Muscle of leg (tissue), 11 donors: Measurements from ENCODE around the gene IPO13. TPM values are rescaled to one million over a fixed set of nuclear protein-coding genes. Genes with fewer than 3 reads are reported as not detected.

Experiments
- DNase-seq: peaks from one replicate; pipeline ENCODE4 v3.0.0; 2013
- H3K27ac ChIP-seq: one replicate; pipeline ENCODE4 v1.5.1; 2013; ENCODE audit warnings: mild to moderate bottlenecking, low read length, control low read depth
- H3K27me3 ChIP-seq: one replicate; pipeline ENCODE4 v1.6.1; 2013; ENCODE audit warnings: low read length; ENCODE audit not compliant: control insufficient read depth, insufficient read depth
- H3K36me3 ChIP-seq: one replicate; pipeline ENCODE4 v1.6.1; 2013; ENCODE audit warnings: low read length; ENCODE audit not compliant: control insufficient read depth, insufficient read depth
- H3K4me1 ChIP-seq: one replicate; pipeline ENCODE4 v1.6.1; 2013; ENCODE audit warnings: low read length; ENCODE audit not compliant: control insufficient read depth, insufficient read depth
- H3K4me3 ChIP-seq: one replicate; pipeline ENCODE4 v1.5.1; 2013; ENCODE audit warnings: low read length, control low read depth
- H3K9me3 ChIP-seq: replicated peaks from 2 replicates; pipeline ENCODE4 v1.6.1; 2013; ENCODE audit warnings: low read depth, low read length; ENCODE audit not compliant: control insufficient read depth
- WGBS: methylation state at CpG from one replicate; pipeline ENCODE4 v1.1.5; 2013; ENCODE audit warnings: missing lambda C conversion rate; ENCODE audit not compliant: insufficient coverage; 5-methylcytosine and 5-hydroxymethylcytosine counted together
- polyA plus RNA-seq, 8 donors: library from polyadenylated mRNA; unstranded; fragments of 120-200 nt; gene quantifications; one replicate each; pipeline versions ENCODE4 v1.2.1 to v1.2.3, GENCODE V29; 2013; ENCODE audit warnings: inconsistent platforms in 1 of 8, low replicate concordance in 1 of 8; ENCODE audit not compliant: insufficient read length in 8 of 8, insufficient read depth in 1 of 8
- total RNA-seq: library from RNA; stranded (reverse); fragments of 120-200 nt; gene quantifications from one replicate; pipeline ENCODE4 v1.2.4, GENCODE V29; 2013

Gene IPO13
- total and polyA plus RNA-seq, 9 donors = 15.6 to 28.7 (median 24.1) TPM

- H3K4me3 ChIP-seq = no peak overlapping the region
- WGBS = 91% methylated on average over 1 of the region's 1 CpG
- H3K4me1 ChIP-seq = peaks cover 32% of the 10 kb centered on the region
- peaks cover 12% of the 10 kb centered on the region for H3K36me3 ChIP-seq
- no peak for DNase-seq
- H3K27ac ChIP-seq = no peak overlapping the region
- no peaks in the 10 kb centered on the region for H3K27me3 ChIP-seq
- no peaks in the 10 kb centered on the region for H3K9me3 ChIP-seq
Observed at GRCh38 chr1:43910343-43910742, 36.4 kb upstream of the IPO13 start.

- Histone ChIP-seq H3K9me3 (no peaks in the 10 kb centered on the region), H3K4me3 (no peak overlapping the region), H3K27me3 (no peaks in the 10 kb centered on the region), H3K36me3 (peaks cover 5% of the 10 kb centered on the region), H3K4me1 (peaks cover 33% of the 10 kb centered on the region), H3K27ac (peak overlapping the region; percentile 47)
- WGBS = 0% methylated on average over 1 of the region's 2 CpGs
- DNase-seq = peak; percentile 72
Observed at GRCh38 chr1:43912607-43913006, 34.1 kb upstream of the IPO13 start.

DNA sequence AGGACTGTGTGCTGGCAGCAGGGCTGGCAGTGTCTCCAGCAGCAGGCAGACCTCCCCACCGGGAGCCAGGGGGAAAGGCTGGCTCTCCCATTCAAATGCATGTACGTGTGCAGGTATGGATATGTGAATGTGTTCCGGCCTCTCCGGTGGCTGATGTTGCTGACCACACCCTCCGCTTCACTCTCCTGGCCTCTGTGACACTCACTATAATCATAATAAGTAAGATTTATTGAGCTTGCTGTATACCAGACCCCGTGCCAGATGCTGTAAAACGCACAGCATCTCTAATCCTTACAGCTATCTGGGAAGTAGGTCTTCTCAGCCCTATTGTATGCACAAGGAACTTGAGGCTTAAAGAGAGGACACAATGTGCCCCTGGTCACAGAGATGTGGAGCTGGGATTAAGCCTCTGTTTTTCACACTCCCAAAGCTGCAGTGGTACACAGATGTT is 33.7 kb upstream of the IPO13 start:
- 60% methylated on average over 1 of the region's 7 CpGs for WGBS
- H3K27ac ChIP-seq = peak overlapping the region; percentile 47

GRCh38 chr1:43913666-43914360 is 32.9 kb upstream of the IPO13 start:
- peak; percentile 44 for DNase-seq
- 49% methylated on average over 7 of the region's 18 CpGs for WGBS
- Histone ChIP-seq H3K9me3 (no peaks in the 10 kb centered on the region), H3K4me1 (peaks cover 33% of the 10 kb centered on the region), H3K4me3 (no peak overlapping the region), H3K27me3 (no peaks in the 10 kb centered on the region), H3K27ac (peak overlapping the region; percentile 51), H3K36me3 (peaks cover 5% of the 10 kb centered on the region)

More for the DNA sequence above, 33.7 kb upstream of the IPO13 start:
- Histone ChIP-seq H3K4me3 (no peak overlapping the region), H3K36me3 (peaks cover 5% of the 10 kb centered on the region), H3K4me1 (peaks cover 33% of the 10 kb centered on the region), H3K9me3 (no peaks in the 10 kb centered on the region), H3K27me3 (no peaks in the 10 kb centered on the region)
- DNase-seq = no peak

- Histone ChIP-seq H3K4me1 (peaks cover 33% of the 10 kb centered on the region), H3K36me3 (peaks cover 5% of the 10 kb centered on the region), H3K27ac (peak overlapping the region; percentile 51), H3K4me3 (no peak overlapping the region), H3K27me3 (no peaks in the 10 kb centered on the region), H3K9me3 (no peaks in the 10 kb centered on the region)
- no peak for DNase-seq
- 88% methylated on average over 11 of the region's 13 CpGs for WGBS
Observed at GRCh38 chr1:43914576-43915525, 31.9 kb upstream of the IPO13 start.

- WGBS = 82% methylated on average over 7 of the region's 7 CpGs
- no peak for DNase-seq
- no peaks in the 10 kb centered on the region for H3K9me3 ChIP-seq
- no peaks in the 10 kb centered on the region for H3K27me3 ChIP-seq
- no peak overlapping the region for H3K27ac ChIP-seq
- peaks cover 5% of the 10 kb centered on the region for H3K4me1 ChIP-seq
- no peak overlapping the region for H3K4me3 ChIP-seq
- peaks cover 14% of the 10 kb centered on the region for H3K36me3 ChIP-seq
Observed at GRCh38 chr1:43919906-43920305, 26.8 kb upstream of the IPO13 start.

- Histone ChIP-seq H3K27me3 (no peaks in the 10 kb centered on the region), H3K9me3 (no peaks in the 10 kb centered on the region), H3K27ac (no peak overlapping the region), H3K4me1 (no peaks in the 10 kb centered on the region), H3K36me3 (peaks cover 19% of the 10 kb centered on the region), H3K4me3 (no peak overlapping the region)
- no peak for DNase-seq
- WGBS = 90% methylated on average over 6 of the region's 6 CpGs
Observed at GRCh38 chr1:43921022-43921421, 25.7 kb upstream of the IPO13 start.

GRCh38 chr1:43924516-43924915 is 22.2 kb upstream of the IPO13 start:
- Histone ChIP-seq H3K36me3 (peaks cover 27% of the 10 kb centered on the region), H3K4me3 (no peak overlapping the region), H3K27ac (no peak overlapping the region), H3K9me3 (no peaks in the 10 kb centered on the region), H3K4me1 (no peaks in the 10 kb centered on the region), H3K27me3 (no peaks in the 10 kb centered on the region)
- no peak for DNase-seq
- WGBS = 73% methylated on average over 4 of the region's 4 CpGs

DNA sequence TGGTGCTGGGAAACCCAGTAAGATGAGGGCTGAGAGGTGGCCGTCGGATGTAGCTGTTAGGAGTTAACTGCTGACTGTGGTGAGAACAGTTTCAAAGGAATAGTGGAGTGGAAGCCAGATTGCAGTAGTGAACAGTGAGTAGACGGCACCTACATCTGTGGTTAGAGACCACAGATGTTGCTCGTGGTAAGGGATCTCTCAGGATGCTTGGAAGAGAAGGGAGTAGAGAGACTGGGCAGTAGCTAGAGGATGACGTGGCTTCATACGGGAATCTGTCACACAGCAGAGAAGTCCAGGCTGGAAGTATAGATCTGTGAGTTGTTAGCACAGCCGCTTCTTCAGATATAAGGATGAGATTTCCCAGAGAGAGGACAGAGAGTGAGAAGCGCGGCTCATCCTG is 20.9 kb upstream of the IPO13 start:
- H3K4me3 ChIP-seq = no peak overlapping the region
- no peaks in the 10 kb centered on the region for H3K4me1 ChIP-seq
- no peaks in the 10 kb centered on the region for H3K9me3 ChIP-seq
- H3K27ac ChIP-seq = no peak overlapping the region
- no peaks in the 10 kb centered on the region for H3K27me3 ChIP-seq
- no peak for DNase-seq
- 88% methylated on average over 9 of the region's 9 CpGs for WGBS
- H3K36me3 ChIP-seq = peaks cover 36% of the 10 kb centered on the region
